ENCODE results near the gene ENDOU. TPM values are rescaled to one million over a fixed set of nuclear protein-coding genes. Genes with fewer than 3 reads are reported as not detected.

Gene ENDOU
- total RNA-seq, 1 donor from 2014 or later = not detected

GRCh38 chr12:47710278-47710677 is 15.0 kb downstream of the ENDOU start:
- H3K4me3 Mint-ChIP-seq = no peak overlapping the region
- no peak overlapping the region for H3K27ac Mint-ChIP-seq (ENCODE audit: unreplicated experiment)
- no peaks in the 10 kb centered on the region for H3K27me3 Mint-ChIP-seq (ENCODE audit: low read depth)
- H3K9me3 Mint-ChIP-seq = no peaks in the 10 kb centered on the region
- DNase-seq (ENCODE audit: low read depth, low spot score) = no peak
- H3K36me3 Mint-ChIP-seq (ENCODE audit: low read depth) = no peaks in the 10 kb centered on the region
- TF ChIP-seq CTCF (conservative IDR thresholded peaks at IDR 0.05) = no peak
- H3K4me1 Mint-ChIP-seq = peaks cover 14% of the 10 kb centered on the region

- Mint-ChIP-seq H3K4me3 (peak overlapping the region; percentile 5), H3K27ac (ENCODE audit: unreplicated experiment) (no peak overlapping the region), H3K27me3 (ENCODE audit: low read depth) (no peaks in the 10 kb centered on the region), H3K9me3 (no peaks in the 10 kb centered on the region), H3K4me1 (peaks cover 15% of the 10 kb centered on the region), H3K36me3 (ENCODE audit: low read depth) (no peaks in the 10 kb centered on the region)
- no peak for DNase-seq (ENCODE audit: low read depth, low spot score)
- no peak for TF ChIP-seq CTCF (conservative IDR thresholded peaks at IDR 0.05)
Observed at GRCh38 chr12:47709671-47710070, 15.6 kb downstream of the ENDOU start.

GRCh38 chr12:47709237-47709636 is 16.1 kb downstream of the ENDOU start:
- no peaks in the 10 kb centered on the region for H3K9me3 Mint-ChIP-seq
- H3K27ac Mint-ChIP-seq (ENCODE audit: unreplicated experiment) = no peak overlapping the region
- peaks cover 16% of the 10 kb centered on the region for H3K4me1 Mint-ChIP-seq
- H3K27me3 Mint-ChIP-seq (ENCODE audit: low read depth) = no peaks in the 10 kb centered on the region
- H3K36me3 Mint-ChIP-seq (ENCODE audit: low read depth) = no peaks in the 10 kb centered on the region
- no peak for DNase-seq (ENCODE audit: low read depth, low spot score)
- TF ChIP-seq CTCF (conservative IDR thresholded peaks at IDR 0.05) = no peak
- H3K4me3 Mint-ChIP-seq = peak overlapping the region; percentile 5

GRCh38 chr12:47707905-47708543 is 17.3 kb downstream of the ENDOU start:
- H3K4me1 Mint-ChIP-seq = peaks cover 27% of the 10 kb centered on the region
- H3K27ac Mint-ChIP-seq (ENCODE audit: unreplicated experiment) = no peak overlapping the region
- no peak for DNase-seq (ENCODE audit: low read depth, low spot score)
- H3K36me3 Mint-ChIP-seq (ENCODE audit: low read depth) = no peaks in the 10 kb centered on the region
- H3K27me3 Mint-ChIP-seq (ENCODE audit: low read depth) = no peaks in the 10 kb centered on the region
- no peaks in the 10 kb centered on the region for H3K9me3 Mint-ChIP-seq
- no peak for TF ChIP-seq CTCF (conservative IDR thresholded peaks at IDR 0.05)
- H3K4me3 Mint-ChIP-seq = peak overlapping the region; percentile 6

- H3K27me3 Mint-ChIP-seq (ENCODE audit: low read depth) = no peaks in the 10 kb centered on the region
- H3K27ac Mint-ChIP-seq (ENCODE audit: unreplicated experiment) = no peak overlapping the region
- H3K4me3 Mint-ChIP-seq = peak overlapping the region; percentile 33
- no peaks in the 10 kb centered on the region for H3K36me3 Mint-ChIP-seq (ENCODE audit: low read depth)
- no peaks in the 10 kb centered on the region for H3K9me3 Mint-ChIP-seq
- peaks cover 27% of the 10 kb centered on the region for H3K4me1 Mint-ChIP-seq
- TF ChIP-seq CTCF (conservative IDR thresholded peaks at IDR 0.05) = no peak
- DNase-seq (ENCODE audit: low read depth, low spot score) = no peak
Observed at GRCh38 chr12:47707355-47707754, 17.9 kb downstream of the ENDOU start.
